Common myeloid progenitor, CD34-positive (primary cell): ENCODE results near the gene HOXD10.

Source experiments
- CTCF ChIA-PET: fragments of 350-600 bp; sonication (Branson Sonifier 250); formaldehyde crosslinking; loops from one replicate; lab custom pipeline; 2021; ENCODE audit warnings: antibody characterized with exemption; lab: Charles Lee
- POLR2A ChIA-PET: fragments of 350-600 bp; sonication (Branson Sonifier 250); formaldehyde crosslinking; loops from one replicate; lab custom pipeline; 2021; ENCODE audit warnings: antibody characterized with exemption; lab: Charles Lee
- DNase-seq, 3 donors: peaks; one replicate each; pipeline versions ENCODE4 v3.0.0 to v3.0.0-alpha.2; 2013
- H3K27ac ChIP-seq, 2 experiments: 1 replicate in 1 of 2; 2 replicates in 1 of 2; pipeline ENCODE4 v1.7.0; 2013; ENCODE audit warnings: inconsistent platforms in 2 of 2, low read length in 2 of 2, mild to moderate bottlenecking in 2 of 2, low read depth in 1 of 2, moderate library complexity in 1 of 2; ENCODE audit not compliant: severe bottlenecking in 2 of 2, insufficient read depth in 1 of 2, poor library complexity in 1 of 2
- H3K27me3 ChIP-seq, 5 experiments: replicated peaks in 2 of 5; 1 replicate in 3 of 5; 2 replicates in 2 of 5; pipeline versions ENCODE4 v1.6.1 to v1.7.0; 2013; ENCODE audit warnings: low read length in 4 of 5, mild to moderate bottlenecking in 2 of 5, moderate library complexity in 2 of 5, inconsistent platforms in 1 of 5; ENCODE audit not compliant: insufficient read depth in 5 of 5, control insufficient read depth in 4 of 5
- H3K36me3 ChIP-seq, 4 experiments: 1 replicate in 2 of 4; 2 replicates in 2 of 4; pipeline versions ENCODE4 v1.6.1 to v1.7.0; 2013; ENCODE audit warnings: low read length in 3 of 4, control low read depth in 1 of 4, mild to moderate bottlenecking in 1 of 4; ENCODE audit not compliant: control insufficient read depth in 4 of 4, insufficient read depth in 4 of 4
- H3K4me1 ChIP-seq, 4 experiments: 1 replicate in 3 of 4; 2 replicates in 1 of 4; pipeline versions ENCODE4 v1.6.1 to v1.7.1; 2013; ENCODE audit warnings: low read length in 3 of 4, mild to moderate bottlenecking in 3 of 4, control low read depth in 1 of 4, inconsistent platforms in 1 of 4, moderate library complexity in 1 of 4; ENCODE audit not compliant: control insufficient read depth in 4 of 4, insufficient read depth in 4 of 4; ENCODE audit errors: control extremely low read depth in 1 of 4
- H3K4me3 ChIP-seq, 7 experiments: 1 replicate in 4 of 7; 2 replicates in 3 of 7; pipeline versions ENCODE4 v1.5.1 to v1.7.0; 2013; ENCODE audit warnings: mild to moderate bottlenecking in 7 of 7, low read length in 6 of 7, moderate library complexity in 6 of 7, inconsistent platforms in 2 of 7, low read depth in 2 of 7, control low read depth in 1 of 7; ENCODE audit not compliant: insufficient read depth in 4 of 7, control insufficient read depth in 1 of 7; ENCODE audit errors: extremely low read depth in 1 of 7
- H3K9me3 ChIP-seq, 5 experiments: 1 replicate in 4 of 5; 2 replicates in 1 of 5; pipeline versions ENCODE4 v1.6.1 to v1.7.1; 2013; ENCODE audit warnings: low read length in 4 of 5, mild to moderate bottlenecking in 2 of 5, inconsistent platforms in 1 of 5, low read depth in 1 of 5, moderate library complexity in 1 of 5; ENCODE audit not compliant: control insufficient read depth in 4 of 5, insufficient read depth in 2 of 5; ENCODE audit errors: control extremely low read depth in 1 of 5
- WGBS: methylation state at CpG from one replicate; pipeline ENCODE4 v1.1.5; 2013; ENCODE audit not compliant: insufficient coverage; 5-methylcytosine and 5-hydroxymethylcytosine counted together

HOXD10 gene

GRCh38 chr2:176157499-176158185 is 41.1 kb downstream of the HOXD10 start:
- ChIA-PET POLR2A (no interaction called here), CTCF (interaction anchor here (1.0 kb wide), 1 partner anchor 9 kb away, joined by 3 read pairs; no protein-coding TSS in a partner anchor)
- H3K27ac ChIP-seq = no peak overlapping the region
- peaks cover 0 to 7% (median 3%) of the 10 kb centered on the region in 4 experiments for H3K4me1 ChIP-seq
- no peaks in the 10 kb centered on the region for H3K36me3 ChIP-seq
- peak in 1 of 3 donors; percentile 41 for DNase-seq
- H3K27me3 ChIP-seq = peaks cover 14 to 100% (median 67%) of the 10 kb centered on the region in 5 experiments
- 5% methylated on average over 32 of the region's 43 CpGs for WGBS
- peaks cover 0 to 10% (median 0%) of the 10 kb centered on the region in 5 experiments for H3K9me3 ChIP-seq
- no peak overlapping the region for H3K4me3 ChIP-seq

GRCh38 chr2:176158186-176158591 is 41.6 kb downstream of the HOXD10 start:
- CTCF ChIA-PET = interaction anchor here (1.0 kb wide), 1 partner anchor 9 kb away, joined by 3 read pairs; no protein-coding TSS in a partner anchor
- POLR2A ChIA-PET = no interaction called here
- Histone ChIP-seq H3K36me3 (no peaks in the 10 kb centered on the region), H3K27me3 (peaks cover 14 to 100% (median 69%) of the 10 kb centered on the region in 5 experiments), H3K4me3 (no peak overlapping the region), H3K27ac (no peak overlapping the region), H3K9me3 (peaks cover 0 to 10% (median 0%) of the 10 kb centered on the region in 5 experiments), H3K4me1 (peaks cover 0 to 7% (median 3%) of the 10 kb centered on the region in 4 experiments)
- 4% methylated on average over 10 of the region's 22 CpGs for WGBS
- DNase-seq = no peak

DNA sequence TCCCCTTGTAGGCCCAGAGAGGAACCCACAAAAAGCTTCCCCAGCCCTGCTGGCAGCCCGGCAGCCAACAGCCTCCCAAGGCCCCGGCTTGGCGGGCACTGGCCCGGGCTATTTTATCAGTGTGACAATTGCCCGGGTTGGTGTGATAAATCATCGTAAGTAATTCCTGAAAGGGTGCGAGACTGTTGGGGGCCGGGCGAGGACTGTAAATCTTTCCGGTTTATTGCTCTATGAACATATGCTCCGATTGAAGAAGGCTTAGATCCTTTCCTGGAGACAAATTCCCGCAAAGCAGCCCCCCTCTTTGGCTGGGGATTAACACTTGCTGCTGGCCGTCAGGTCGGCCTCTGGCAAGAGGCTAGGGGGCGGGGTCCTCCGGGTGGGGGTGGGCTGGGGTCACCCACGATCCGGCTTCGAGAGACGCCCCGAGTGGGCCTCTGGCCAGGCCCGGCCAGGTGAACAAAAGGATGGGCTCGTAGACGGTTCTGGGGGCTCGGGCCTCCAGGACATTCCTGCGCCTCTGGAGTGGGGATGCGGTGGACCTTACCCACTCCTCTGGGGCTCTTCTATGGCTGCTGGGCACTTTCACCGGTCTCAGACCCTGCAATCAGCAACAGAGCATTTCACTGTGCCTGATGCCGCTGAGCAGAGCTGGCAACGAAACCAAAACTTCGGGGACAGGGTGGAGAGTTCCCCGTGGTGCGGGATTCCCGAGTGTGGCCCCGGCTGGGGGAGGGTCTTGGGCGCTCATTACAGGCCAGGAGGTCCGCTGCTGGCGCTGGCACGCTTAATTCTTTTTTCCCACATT is 42.5 kb downstream of the HOXD10 start:
- no peak for DNase-seq
- CTCF ChIA-PET = no interaction called here
- Histone ChIP-seq H3K27ac (no peak overlapping the region), H3K4me3 (no peak overlapping the region), H3K4me1 (peaks cover 0 to 7% (median 3%) of the 10 kb centered on the region in 4 experiments), H3K27me3 (peaks cover 16 to 100% (median 72%) of the 10 kb centered on the region in 5 experiments), H3K36me3 (no peaks in the 10 kb centered on the region), H3K9me3 (peaks cover 0 to 11% (median 0%) of the 10 kb centered on the region in 5 experiments)
- WGBS = 7% methylated on average over 26 of the region's 39 CpGs
- POLR2A ChIA-PET = no interaction called here

DNA sequence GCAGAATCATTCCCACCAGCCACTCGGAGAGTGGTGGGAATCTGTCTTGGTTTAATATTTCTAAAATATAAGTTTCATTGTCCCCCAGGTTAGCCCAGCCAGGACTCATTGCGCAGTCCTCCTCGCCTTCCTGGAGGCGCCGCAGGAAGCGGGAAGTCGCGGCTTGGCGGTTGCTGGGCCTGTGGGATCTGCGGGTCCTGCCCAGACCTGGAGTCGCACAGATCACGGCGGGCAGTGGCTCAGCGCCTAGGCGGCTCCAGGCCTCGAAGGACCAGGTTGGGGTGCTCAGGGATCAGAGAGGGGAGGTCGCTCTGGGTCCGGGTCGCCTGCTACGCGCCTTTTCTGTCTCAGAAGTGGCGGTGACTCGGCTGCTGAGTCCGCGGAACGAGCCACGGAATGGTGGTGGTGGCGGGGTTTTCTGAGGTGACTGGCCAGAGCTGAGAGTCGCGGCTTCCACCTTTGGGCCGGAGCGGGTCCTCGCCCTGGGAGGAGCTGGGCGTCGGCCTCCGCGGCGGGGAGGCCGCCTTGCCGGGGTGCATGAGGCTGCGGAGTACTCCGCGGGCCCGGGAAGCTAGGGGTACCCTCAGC is 43.2 kb downstream of the HOXD10 start:
- POLR2A ChIA-PET = no interaction called here
- Histone ChIP-seq H3K27me3 (peaks cover 16 to 100% (median 75%) of the 10 kb centered on the region in 5 experiments), H3K4me1 (peaks cover 0 to 10% (median 7%) of the 10 kb centered on the region in 4 experiments), H3K27ac (no peak overlapping the region), H3K4me3 (no peak overlapping the region), H3K36me3 (no peaks in the 10 kb centered on the region), H3K9me3 (peaks cover 0 to 16% (median 0%) of the 10 kb centered on the region in 5 experiments)
- DNase-seq = no peak
- 4% methylated on average over 35 of the region's 44 CpGs for WGBS
- CTCF ChIA-PET = interaction anchor here (1.2 kb wide), 1 partner anchor 14 kb away, joined by 3 read pairs; no protein-coding TSS in a partner anchor

GRCh38 chr2:176160251-176160985 is 43.8 kb downstream of the HOXD10 start:
- ChIA-PET CTCF (interaction anchor here (1.2 to 2.2 kb wide), 5 partner anchors 10 to 89 kb away, joined by 3 to 5 read pairs (median 4); partner anchors contain the start of gene HOXD4), POLR2A (no interaction called here)
- H3K27me3 ChIP-seq = peaks cover 14 to 100% (median 77%) of the 10 kb centered on the region in 5 experiments
- WGBS = 6% methylated on average over 37 of the region's 50 CpGs
- no peak for DNase-seq
- H3K4me3 ChIP-seq = no peak overlapping the region
- peaks cover 0 to 17% (median 0%) of the 10 kb centered on the region in 5 experiments for H3K9me3 ChIP-seq
- no peaks in the 10 kb centered on the region for H3K36me3 ChIP-seq
- H3K4me1 ChIP-seq = peaks cover 0 to 17% (median 14%) of the 10 kb centered on the region in 4 experiments
- H3K27ac ChIP-seq = no peak overlapping the region
